D341Med (cell line): ENCODE measurements around the gene XPO4.

Source experiments
- DNase-seq: peaks from one replicate; pipeline ENCODE4 v3.0.0; 2012; ENCODE audit warnings: low spot score

XPO4 gene

GRCh38 chr13:20826843-20827560 is 75.5 kb downstream of the XPO4 start:
- DNase-seq, result no peak

- no peak for DNase-seq
These were observed 76.2 kb downstream of the XPO4 start for GRCh38 chr13:20826301-20826700.

GRCh38 chr13:20825477-20825875 is 77.1 kb downstream of the XPO4 start:
- no peak for DNase-seq

- no peak for DNase-seq
These were observed 77.6 kb downstream of the XPO4 start for GRCh38 chr13:20824762-20825476.

- no peak for DNase-seq
These were observed 79.5 kb downstream of the XPO4 start for GRCh38 chr13:20823071-20823470.

GRCh38 chr13:20822406-20822805 is 80.1 kb downstream of the XPO4 start:
- no peak for DNase-seq

GRCh38 chr13:20819715-20820114 is 82.8 kb downstream of the XPO4 start:
- no peak for DNase-seq

GRCh38 chr13:20815464-20815863 is 87.1 kb downstream of the XPO4 start:
- no peak for DNase-seq

- DNase-seq, result peak; percentile 87
These were observed 88.2 kb downstream of the XPO4 start for GRCh38 chr13:20814224-20814910.

GRCh38 chr13:20812890-20813289 is 89.7 kb downstream of the XPO4 start:
- DNase-seq, result no peak

- no peak for DNase-seq
These were observed 91.7 kb downstream of the XPO4 start for GRCh38 chr13:20810808-20811207.

GRCh38 chr13:20808874-20809273 is 93.7 kb downstream of the XPO4 start:
- no peak for DNase-seq

- DNase-seq, result no peak
These were observed 99.2 kb downstream of the XPO4 start for GRCh38 chr13:20803180-20803965.

GRCh38 chr13:20801707-20802106 is 100.8 kb downstream of the XPO4 start:
- no peak for DNase-seq

- no peak for DNase-seq
These were observed 102.7 kb downstream of the XPO4 start for GRCh38 chr13:20799726-20800416.

GRCh38 chr13:20798027-20798426 is 104.5 kb downstream of the XPO4 start:
- DNase-seq, result no peak

GRCh38 chr13:20796791-20797508 is 105.6 kb downstream of the XPO4 start:
- DNase-seq, result no peak

GRCh38 chr13:20789665-20790064 is 112.9 kb downstream of the XPO4 start:
- DNase-seq, result no peak

GRCh38 chr13:20788312-20788711 is 114.2 kb downstream of the XPO4 start:
- no peak for DNase-seq

- no peak for DNase-seq
These were observed 115.4 kb downstream of the XPO4 start for GRCh38 chr13:20787180-20787579.

- no peak for DNase-seq
These were observed 120.3 kb downstream of the XPO4 start for GRCh38 chr13:20782116-20782708.
